Renal pelvis (tissue), 4 donors: ENCODE measurements around the gene ZNF503. TPM values are rescaled to one million over a fixed set of nuclear protein-coding genes. Genes with fewer than 3 reads are reported as not detected.

ENCODE experiments used
- DNase-seq: peaks from one replicate; pipeline ENCODE4 v3.0.0-alpha.2; 2013
- polyA plus RNA-seq, 3 donors: library from polyadenylated mRNA; unstranded; fragments of 120-200 nt; gene quantifications; one replicate each; pipeline ENCODE4 v1.2.1, GENCODE V29; 2013; ENCODE audit not compliant: insufficient read length in 3 of 3

The ZNF503 gene
- polyA plus RNA-seq, 3 donors: 66.8 to 93.0 (median 75.9) TPM

DNA sequence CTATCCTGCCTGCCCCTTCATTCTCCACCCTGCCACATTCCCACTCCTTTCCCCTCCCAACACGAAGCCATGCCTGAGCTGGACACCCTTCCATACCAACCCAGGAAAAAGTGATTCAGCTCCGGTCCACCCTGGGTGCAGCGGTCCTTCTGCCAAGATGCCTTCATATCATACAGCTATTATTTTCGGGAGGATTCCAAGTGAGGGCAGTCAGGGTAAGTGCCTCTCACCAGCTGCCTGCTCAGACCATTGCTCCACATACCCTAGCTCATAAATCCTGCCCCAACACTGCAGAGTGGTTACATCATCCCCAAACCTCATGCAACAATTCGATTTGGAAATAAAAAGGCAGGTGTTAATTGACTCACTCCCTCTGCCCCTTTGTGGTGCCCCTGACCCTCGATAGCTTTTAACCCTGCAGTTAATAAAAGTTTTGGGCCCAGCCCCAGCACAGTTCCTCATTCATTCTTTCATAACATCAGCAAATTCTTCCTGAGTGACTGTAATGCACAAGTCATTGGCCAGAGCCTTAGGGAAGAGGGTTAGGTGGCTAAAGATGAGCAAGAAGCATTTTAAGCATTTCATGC, 42.6 kb downstream of the ZNF503 start:
- DNase-seq: no peak

- DNase-seq: peak; percentile 58
Measured at GRCh38 chr10:75358132-75358531, 43.4 kb downstream of the ZNF503 start.

DNA sequence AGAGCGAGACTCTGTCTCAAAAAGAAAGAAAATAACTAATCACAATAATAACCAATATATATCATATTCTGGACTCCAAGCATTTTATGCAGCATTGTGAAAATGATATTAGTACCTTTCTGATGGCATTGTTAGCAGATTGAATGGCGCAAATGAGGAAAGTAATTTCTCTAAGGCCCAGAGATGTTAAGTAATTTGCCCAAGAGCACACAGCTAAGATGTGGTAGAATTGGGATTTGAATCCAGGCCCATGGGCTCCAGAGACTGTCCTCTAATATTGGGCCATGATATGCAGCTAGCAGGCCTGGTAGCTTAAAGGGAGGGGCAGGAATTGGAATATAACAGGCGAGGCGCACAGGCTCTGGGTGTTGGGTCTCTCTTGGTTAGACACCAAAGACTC, 44.1 kb downstream of the ZNF503 start:
- DNase-seq: no peak

DNA sequence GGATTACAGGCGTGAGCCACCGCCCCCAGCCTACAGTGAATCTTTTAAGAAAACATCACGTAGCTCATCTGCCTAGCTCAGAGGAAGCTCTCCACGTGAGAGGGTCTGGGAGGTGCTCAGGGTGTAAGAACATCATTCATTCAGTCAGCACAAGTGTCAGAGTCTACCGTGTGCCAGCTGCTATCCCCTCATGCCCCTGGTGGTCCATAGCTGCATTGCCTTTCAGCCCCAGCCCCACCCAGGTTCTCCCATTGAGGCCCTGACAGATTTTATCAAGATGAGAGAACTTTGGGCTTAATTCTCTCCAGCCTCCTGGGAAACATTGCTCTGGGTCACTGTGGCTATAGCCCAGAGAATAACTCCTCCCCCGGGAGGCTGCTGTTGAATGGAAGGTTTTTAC, 45.1 kb downstream of the ZNF503 start:
- DNase-seq: no peak

DNA sequence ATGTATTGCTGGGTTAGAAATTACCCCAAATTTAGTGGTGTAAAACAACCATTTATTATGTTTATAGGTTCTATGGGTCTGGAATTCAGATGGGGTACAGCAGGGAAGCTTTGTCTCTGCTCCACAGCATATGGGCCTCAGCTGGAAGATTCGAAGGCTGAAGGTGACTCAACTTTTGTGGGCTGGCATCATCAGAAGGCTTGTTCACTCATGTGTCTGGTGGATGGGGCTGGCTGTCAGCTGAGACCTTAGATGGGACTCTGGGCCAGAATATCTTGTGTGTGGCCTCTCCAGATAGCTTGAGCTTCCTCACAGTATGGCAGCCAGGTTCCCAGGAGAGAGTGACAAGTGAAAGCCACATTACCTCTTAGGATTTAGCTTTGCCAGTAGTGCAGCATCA, 45.9 kb downstream of the ZNF503 start:
- no peak for DNase-seq

DNA sequence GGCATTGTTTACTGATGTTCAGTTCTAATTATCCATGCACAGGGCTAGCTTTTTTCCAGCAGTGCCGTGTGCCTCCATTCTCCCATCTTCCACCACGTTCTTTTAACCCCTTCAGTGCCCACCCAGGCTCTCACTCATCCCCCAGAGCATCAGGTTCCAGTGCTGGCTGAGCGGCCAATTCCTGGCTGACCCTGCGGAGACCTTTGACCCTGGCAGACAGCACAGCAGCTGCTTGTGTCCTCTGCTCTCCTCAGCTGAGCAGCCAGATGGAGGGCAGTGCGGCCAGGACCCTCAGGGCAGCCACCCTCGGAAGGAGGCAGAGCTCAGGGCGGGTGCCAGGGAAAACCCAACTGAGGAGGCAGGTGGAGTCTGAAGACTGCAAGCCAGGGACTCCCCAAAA, 48.4 kb downstream of the ZNF503 start:
- DNase-seq: no peak

DNA sequence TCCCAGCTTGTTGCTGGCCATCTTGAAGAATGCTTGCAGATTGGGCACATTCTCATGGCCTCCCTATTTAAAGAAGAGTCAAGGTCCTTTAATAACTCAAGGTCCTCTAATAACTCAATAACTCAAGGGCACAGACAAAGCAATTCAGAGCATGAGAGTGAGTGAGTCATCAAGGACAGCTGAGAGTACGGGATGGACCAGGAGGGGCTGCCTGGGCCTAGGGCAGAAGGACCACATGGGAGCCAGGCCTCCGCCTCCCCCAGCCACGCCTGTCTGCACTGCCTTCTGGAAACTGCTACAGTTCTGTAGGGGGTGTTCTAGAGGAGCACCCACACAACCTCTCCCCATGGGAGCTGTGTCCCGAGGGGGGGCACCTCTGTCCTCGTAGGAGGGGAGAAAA, 48.9 kb downstream of the ZNF503 start:
- DNase-seq: no peak

DNA sequence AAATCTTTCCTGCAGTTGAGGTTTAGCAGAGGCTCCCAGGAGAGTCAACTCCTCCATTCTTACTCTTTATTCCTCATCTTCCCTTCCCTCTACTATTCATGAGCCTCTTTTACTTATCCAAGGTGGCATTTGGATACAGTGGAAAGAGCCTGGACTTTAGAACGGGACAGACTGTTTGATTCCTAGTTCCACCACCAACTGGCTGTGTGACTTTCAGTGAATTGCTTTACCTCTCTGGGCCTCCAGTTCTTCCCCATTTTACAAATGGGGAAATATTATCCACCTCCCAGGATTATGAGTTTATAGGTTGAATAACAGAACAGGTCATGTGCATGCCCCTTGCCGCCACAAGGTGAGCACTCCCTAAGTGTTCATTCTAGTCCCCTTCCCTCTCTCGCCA, 49.9 kb downstream of the ZNF503 start:
- no peak for DNase-seq

- no peak for DNase-seq
Measured at GRCh38 chr10:75350791-75351190, 50.8 kb downstream of the ZNF503 start.

Other genes starting within 250 kb of the ZNF503 start
- gene VDAC2, start 191.0 kb downstream of the ZNF503 start, polyA plus RNA-seq: 100 to 1,000 TPM; 206 to 247 (median 237) TPM
- gene COMTD1, start 165.8 kb downstream of the ZNF503 start, polyA plus RNA-seq: 10 to 100 TPM in 2 of 3 donors, 1 to 10 TPM in 1; 8.5 to 13.0 (median 11.4) TPM
- gene LRMDA, start 29.9 kb upstream of the ZNF503 start, polyA plus RNA-seq: 10 to 100 TPM; 16.3 to 24.7 (median 22.1) TPM